Ovary (tissue), 9 donors: ENCODE measurements around the gene FAM83E. TPM values are rescaled to one million over a fixed set of nuclear protein-coding genes. Genes with fewer than 3 reads are reported as not detected.
"Not testable (repeated sequence)": the region's sequence is repeated elsewhere in the genome, so short reads cannot be mapped to it uniquely, and the experiment has no call there.

Experiments used
- DNase-seq, 5 donors: peaks; one replicate each; pipeline ENCODE4 v3.0.0-alpha.2; 2019 to 2020
- H3K27ac ChIP-seq, 2 donors: fragments of 200-600 bp; one replicate each; pipeline versions ENCODE4 v1.5.1 to v1.8.0; 2019 to 2022
- H3K27me3 ChIP-seq: fragments of 200-600 bp; one replicate; pipeline ENCODE4 v1.8.0; 2022
- H3K36me3 ChIP-seq: fragments of 200-600 bp; sonication (generic); one replicate; pipeline ENCODE4 v1.5.1; 2019
- H3K4me1 ChIP-seq: one replicate; pipeline ENCODE4 v1.8.1; 2013; ENCODE audit warnings: mild to moderate bottlenecking, moderate library complexity; ENCODE audit not compliant: insufficient read depth
- H3K4me3 ChIP-seq: fragments of 200-600 bp; sonication (generic); one replicate; pipeline ENCODE4 v1.5.1; 2017
- H3K9me3 ChIP-seq, 2 donors: fragments of 200-600 bp in 1 of 2; sonication (generic) in 1 of 2; one replicate each; pipeline versions ENCODE4 v1.5.1 to v1.8.1; 2013 to 2019; ENCODE audit warnings: mild to moderate bottlenecking in 1 of 2, moderate library complexity in 1 of 2
- EP300 ChIP-seq: sonication (generic); formaldehyde crosslinking; IDR thresholded peaks from one replicate; pipeline ENCODE4 v1.6.1; 2017; ENCODE audit warnings: antibody characterized with exemption
- POLR2A ChIP-seq: fragments of 450-650 bp; IDR thresholded peaks from one replicate; pipeline ENCODE4 v1.6.1; 2017; ENCODE audit warnings: antibody characterized with exemption, mild to moderate bottlenecking, moderate library complexity
- WGBS, 3 donors: extraction: QIAGEN DNeasy Blood & Tissue Kit in 1 of 3; methylation state at CpG; one replicate each; pipeline versions ENCODE4 v1.1.5 to v1.1.7; 2013 to 2017; 5-methylcytosine and 5-hydroxymethylcytosine counted together
- intact Hi-C, 4 donors: fragments of 100-400 bp; cut with DNase I; formaldehyde crosslinking; loops; one replicate each; pipeline versions ENCODE4 v1.11.0 to v1.15.1; 2022 to 2023
- polyA plus RNA-seq, 2 donors: library from polyadenylated mRNA; stranded (reverse); fragments of 200-250 nt in 1 of 2; fragments of 350-450 nt in 1 of 2; fragmentation: Illumina TruSeq in 1 of 2; extraction: RNeasy Lipid Tissue Mini Kit (QIAGEN cat#74804) in 1 of 2; gene quantifications; one replicate each; pipeline ENCODE4 v1.2.3, GENCODE V29; 2013 to 2014
- total RNA-seq, 7 donors: library from RNA; depleted of rRNA in 2 of 7; stranded (reverse); fragments of >200 nt in 2 of 7; fragmentation: NEBNext Ultra II Directional in 3 of 7; extraction: Animal tissue kit (Norgen Biotek cat#: 25700) in 3 of 7; gene quantifications; one replicate each; pipeline versions ENCODE4 v1.1.0 to v1.2.4, GENCODE V29; 2016 to 2023
- TF ChIP-seq, protein P1 (sequence below), 3 donors: fragments of 450-650 bp in 2 of 3; fragments of 200-600 bp in 1 of 3; IDR thresholded peaks; one replicate each; pipeline versions ENCODE4 v1.5.1 to v1.8.0; 2016 to 2022; ENCODE audit warnings: antibody characterized with exemption in 3 of 3, mild to moderate bottlenecking in 1 of 3
- donor health status: DM: no; HTN: no; CAD: no; lungs with moderate emphysema.
- donor health status: DM: no; HTN: no; CAD: no.
- donor health status: Bipolar disorder and iron deficiency.
- donor health status: DM: yes; HTN: yes; CAD: no.
- donor health status: DM: no; HTN: no; CAD: no.
- donor health status: DM: yes; HTN: yes; CAD: no.

FAM83E gene
- total and polyA plus RNA-seq, 9 donors: 0.16 to 6.9 (median 1.5) TPM; not detected in 3

DNA sequence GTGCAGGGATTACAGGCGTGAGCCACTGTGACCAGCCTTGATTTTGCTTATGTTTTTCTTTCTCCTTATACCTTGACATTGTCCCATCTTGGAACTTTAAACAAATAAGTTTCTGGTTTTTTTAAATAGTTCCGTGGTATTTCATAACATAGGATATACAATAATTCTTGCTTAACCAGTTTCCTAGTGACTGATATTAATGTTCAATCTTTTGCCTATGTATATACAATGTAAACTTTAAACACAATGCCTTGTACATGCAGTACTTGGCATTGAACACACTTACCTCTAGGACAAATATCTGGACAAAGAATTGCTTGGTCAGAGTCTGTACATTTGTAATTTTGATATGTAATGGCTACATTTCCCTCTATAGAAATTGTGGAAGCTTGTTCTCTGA is 32.7 kb downstream of the FAM83E start:
- TF ChIP-seq, protein P1, sequence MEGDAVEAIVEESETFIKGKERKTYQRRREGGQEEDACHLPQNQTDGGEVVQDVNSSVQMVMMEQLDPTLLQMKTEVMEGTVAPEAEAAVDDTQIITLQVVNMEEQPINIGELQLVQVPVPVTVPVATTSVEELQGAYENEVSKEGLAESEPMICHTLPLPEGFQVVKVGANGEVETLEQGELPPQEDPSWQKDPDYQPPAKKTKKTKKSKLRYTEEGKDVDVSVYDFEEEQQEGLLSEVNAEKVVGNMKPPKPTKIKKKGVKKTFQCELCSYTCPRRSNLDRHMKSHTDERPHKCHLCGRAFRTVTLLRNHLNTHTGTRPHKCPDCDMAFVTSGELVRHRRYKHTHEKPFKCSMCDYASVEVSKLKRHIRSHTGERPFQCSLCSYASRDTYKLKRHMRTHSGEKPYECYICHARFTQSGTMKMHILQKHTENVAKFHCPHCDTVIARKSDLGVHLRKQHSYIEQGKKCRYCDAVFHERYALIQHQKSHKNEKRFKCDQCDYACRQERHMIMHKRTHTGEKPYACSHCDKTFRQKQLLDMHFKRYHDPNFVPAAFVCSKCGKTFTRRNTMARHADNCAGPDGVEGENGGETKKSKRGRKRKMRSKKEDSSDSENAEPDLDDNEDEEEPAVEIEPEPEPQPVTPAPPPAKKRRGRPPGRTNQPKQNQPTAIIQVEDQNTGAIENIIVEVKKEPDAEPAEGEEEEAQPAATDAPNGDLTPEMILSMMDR (IDR thresholded peaks at IDR 0.05): no peak
- TF ChIP-seq POLR2A (no peak), EP300 (no peak)
- no peak overlapping the region for H3K4me3 ChIP-seq
- H3K27ac ChIP-seq: no peak overlapping the region
- H3K27me3 ChIP-seq: no peaks in the 10 kb centered on the region
- no peaks in the 10 kb centered on the region for H3K36me3 ChIP-seq
- no peaks in the 10 kb centered on the region for H3K4me1 ChIP-seq
- intact Hi-C loops: loop anchor here in 1 of 4 donors (5.0 to 10.0 kb wide), 3 partner anchors 90 to 317 kb away; no protein-coding TSS in a partner anchor
- no peak for DNase-seq
- 73 to 76% (median 75%) methylated on average over 2 of the region's 2 CpGs for WGBS, 3 donors
- H3K9me3 ChIP-seq: no peaks in the 10 kb centered on the region

DNA sequence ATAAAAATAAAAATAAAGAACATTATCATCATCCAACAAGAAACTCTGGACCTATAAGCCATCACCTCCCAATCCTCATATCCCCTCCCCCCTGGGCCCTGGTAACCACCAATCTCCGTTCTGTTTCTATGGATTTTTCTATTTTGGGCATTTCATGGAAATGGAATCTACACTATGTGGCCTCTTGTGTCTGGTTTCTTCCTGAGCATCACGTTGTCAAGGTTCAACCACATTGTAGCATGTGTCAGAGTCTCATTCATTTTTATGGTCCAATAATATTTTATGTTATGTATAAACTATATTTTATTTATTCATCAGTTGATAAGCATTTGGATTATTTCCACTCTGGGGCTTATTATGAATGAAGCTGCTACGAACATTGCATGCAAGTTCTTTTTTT is 36.0 kb downstream of the FAM83E start:
- Histone ChIP-seq H3K36me3 (no peaks in the 10 kb centered on the region), H3K27me3 (no peaks in the 10 kb centered on the region), H3K27ac (no peak overlapping the region), H3K4me3 (no peak overlapping the region), H3K4me1 (no peaks in the 10 kb centered on the region), H3K9me3 (no peaks in the 10 kb centered on the region)
- DNase-seq: no peak
- WGBS, 3 donors: 13 to 16% (median 14%) methylated on average over 3 of the region's 3 CpGs
- no peak for TF ChIP-seq EP300
- TF ChIP-seq, protein P1 (IDR thresholded peaks at IDR 0.05): no peak
- no peak for TF ChIP-seq POLR2A
- intact Hi-C loops: no loop called here

DNA sequence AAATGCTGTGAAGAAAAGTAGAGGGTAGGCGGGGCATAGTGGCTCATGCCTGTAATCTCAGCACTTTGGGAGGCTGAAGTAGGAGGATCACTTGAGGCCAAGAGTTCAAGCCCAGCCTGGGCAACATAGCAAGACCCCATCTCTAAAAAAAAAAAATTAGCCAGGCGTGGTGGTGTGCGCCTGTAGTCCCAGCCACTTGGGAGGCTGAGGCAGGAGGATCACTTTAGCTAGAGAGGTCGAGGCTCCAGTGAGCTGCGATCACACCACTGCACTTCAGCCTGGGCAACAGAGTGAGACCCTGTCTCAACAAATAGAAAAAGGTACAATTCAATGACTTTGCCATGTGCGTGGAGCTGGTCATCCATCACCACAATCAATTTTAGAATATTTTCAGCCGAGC is 37.0 kb downstream of the FAM83E start:
- H3K4me1 ChIP-seq, H3K9me3 ChIP-seq, intact Hi-C loops, H3K36me3 ChIP-seq, H3K4me3 ChIP-seq, H3K27me3 ChIP-seq, DNase-seq, H3K27ac ChIP-seq: not testable (repeated sequence)
- WGBS, 3 donors: 88 to 96% (median 91%) methylated on average over 7 of the region's 7 CpGs

DNA sequence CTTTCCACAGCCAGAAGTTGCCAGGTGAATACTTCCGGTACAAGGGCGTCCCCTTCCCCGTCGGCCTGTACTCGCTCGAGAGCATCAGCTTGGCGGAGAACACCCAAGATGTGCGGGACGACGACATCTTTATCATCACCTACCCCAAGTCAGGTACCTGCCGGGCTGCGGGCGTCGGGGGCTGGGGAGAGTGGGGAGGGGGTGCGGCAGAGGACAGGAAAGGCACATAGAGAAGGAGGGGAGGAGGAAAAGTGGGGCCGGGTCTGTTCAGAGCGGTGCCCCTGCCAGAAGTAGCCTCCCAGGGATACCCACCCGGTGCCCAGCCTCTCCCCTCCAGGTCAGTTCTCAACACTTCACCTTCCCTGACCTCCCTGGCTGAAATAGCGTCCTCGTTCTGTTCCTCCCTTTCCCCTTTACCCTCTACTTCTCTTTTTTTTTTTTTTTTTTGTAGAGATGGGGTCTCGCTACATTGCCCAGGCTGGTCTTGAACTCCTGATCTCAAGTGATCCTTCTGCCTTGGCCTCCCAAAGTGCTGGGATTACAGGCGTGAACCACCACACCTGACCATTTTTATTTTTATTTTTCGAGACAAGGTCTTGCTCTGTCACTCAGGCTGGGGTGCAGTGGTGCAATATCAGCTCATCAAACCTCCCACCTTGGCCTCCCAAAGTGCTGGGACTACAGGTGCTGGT is 38.8 kb downstream of the FAM83E start:
- no peaks in the 10 kb centered on the region for H3K4me1 ChIP-seq
- DNase-seq: no peak
- H3K4me3 ChIP-seq: no peak overlapping the region
- WGBS, 3 donors: 63 to 73% (median 67%) methylated on average over 23 of the region's 23 CpGs
- intact Hi-C loops: no loop called here
- H3K27ac ChIP-seq: no peak overlapping the region
- H3K27me3 ChIP-seq: no peaks in the 10 kb centered on the region
- no peaks in the 10 kb centered on the region for H3K36me3 ChIP-seq
- TF ChIP-seq, protein P1 (IDR thresholded peaks at IDR 0.05): no peak
- TF ChIP-seq EP300 (no peak), POLR2A (no peak)
- H3K9me3 ChIP-seq: no peaks in the 10 kb centered on the region

DNA sequence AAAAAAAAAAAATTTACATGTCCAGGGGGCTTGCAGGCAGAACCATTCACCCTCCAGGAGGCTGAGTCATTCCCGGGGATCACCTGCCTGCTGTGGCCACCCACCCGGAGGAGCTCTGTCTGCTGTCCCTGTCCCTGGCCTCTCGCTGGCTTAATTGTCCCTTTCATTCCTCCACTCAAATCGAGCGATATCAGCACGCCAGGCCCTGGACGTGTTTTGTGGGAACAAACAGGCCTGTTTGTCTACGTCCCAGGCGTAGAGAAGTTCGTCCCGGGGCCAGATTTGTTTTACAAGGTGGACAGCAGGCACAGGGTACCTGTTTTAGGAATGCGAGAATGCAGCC is 41.7 kb downstream of the FAM83E start:
- no peaks in the 10 kb centered on the region for H3K27me3 ChIP-seq
- TF ChIP-seq, protein P1 (IDR thresholded peaks at IDR 0.05): no peak
- no peak for TF ChIP-seq POLR2A
- no peak for TF ChIP-seq EP300
- H3K9me3 ChIP-seq: no peaks in the 10 kb centered on the region
- no peak overlapping the region for H3K27ac ChIP-seq
- no peak for DNase-seq
- H3K36me3 ChIP-seq: no peaks in the 10 kb centered on the region
- intact Hi-C loops: loop anchor here in 1 of 4 donors (2.0 kb wide), 1 partner anchor 56 kb away; no protein-coding TSS in a partner anchor
- H3K4me3 ChIP-seq: no peak overlapping the region
- 72 to 84% (median 72%) methylated on average over 12 of the region's 12 CpGs for WGBS, 3 donors
- no peaks in the 10 kb centered on the region for H3K4me1 ChIP-seq
